ENCODE results near the gene ST6GALNAC5.
"Not testable (repeated sequence)": the region's sequence is repeated elsewhere in the genome, so short reads cannot be mapped to it uniquely, and the experiment has no call there.

Gene ST6GALNAC5
- total RNA-seq: 0 to 0.10 reads per million in 2 donors

GRCh38 chr1:76867342-76868130 is at the start of gene ST6GALNAC5:
Gene ST6GALNAC5 (plus strand): TSS chr1:76867480.
- no peak for DNase-seq

GRCh38 chr1:76820028-76820427 is 47.3 kb upstream of the ST6GALNAC5 start:
- DNase-seq: no peak

GRCh38 chr1:76822961-76823360 is 44.3 kb upstream of the ST6GALNAC5 start:
- DNase-seq: not testable (repeated sequence)

GRCh38 chr1:76824106-76824505 is 43.2 kb upstream of the ST6GALNAC5 start:
- no peak for DNase-seq

GRCh38 chr1:76826072-76826845 is 41.0 kb upstream of the ST6GALNAC5 start:
- no peak for DNase-seq

GRCh38 chr1:76827066-76827465 is 40.2 kb upstream of the ST6GALNAC5 start:
- no peak for DNase-seq

GRCh38 chr1:76830373-76830772 is 36.9 kb upstream of the ST6GALNAC5 start:
- DNase-seq: no peak

GRCh38 chr1:76832521-76832920 is 34.8 kb upstream of the ST6GALNAC5 start:
- no peak for DNase-seq

- DNase-seq: no peak
Measured at GRCh38 chr1:76833151-76833550, 34.1 kb upstream of the ST6GALNAC5 start.

GRCh38 chr1:76833856-76834255 is 33.4 kb upstream of the ST6GALNAC5 start:
- DNase-seq: no peak

- DNase-seq: no peak
Measured at GRCh38 chr1:76835203-76835602, 32.1 kb upstream of the ST6GALNAC5 start.

GRCh38 chr1:76840278-76840677 is 27.0 kb upstream of the ST6GALNAC5 start:
- DNase-seq: no peak

- no peak for DNase-seq
Measured at GRCh38 chr1:76841460-76841859, 25.8 kb upstream of the ST6GALNAC5 start.

GRCh38 chr1:76843821-76844464 is 23.3 kb upstream of the ST6GALNAC5 start:
- DNase-seq: no peak

GRCh38 chr1:76854255-76854654 is 13.0 kb upstream of the ST6GALNAC5 start:
- DNase-seq: no peak

GRCh38 chr1:76856104-76856503 is 11.2 kb upstream of the ST6GALNAC5 start:
- no peak for DNase-seq

GRCh38 chr1:76857138-76857537 is 10.1 kb upstream of the ST6GALNAC5 start:
- no peak for DNase-seq

GRCh38 chr1:76857973-76858372 is 9.3 kb upstream of the ST6GALNAC5 start:
- DNase-seq: no peak

GRCh38 chr1:76861149-76861548 is 6.1 kb upstream of the ST6GALNAC5 start:
- DNase-seq: no peak

GRCh38 chr1:76862447-76862846 is 4.8 kb upstream of the ST6GALNAC5 start:
- DNase-seq: no peak

GRCh38 chr1:76864383-76864782 is 2.9 kb upstream of the ST6GALNAC5 start:
- DNase-seq: no peak

- no peak for DNase-seq
Measured at GRCh38 chr1:76865696-76866286, 1.5 kb upstream of the ST6GALNAC5 start.

GRCh38 chr1:76866566-76866965 is 714 bp upstream of the ST6GALNAC5 start:
- no peak for DNase-seq

All from activated gamma-delta T cell (primary cell).